KMS-11 (cell line): ENCODE measurements around the gene ANGPTL4.

Experiments
- H2AFZ ChIP-seq: fragments of 200-600 bp; sonication (generic); 2 replicates; pipeline ENCODE4 v1.6.1; 2016; ENCODE audit warnings: antibody characterized with exemption, mixed run types, low read depth
- H3K27ac ChIP-seq: fragments of 200-600 bp; sonication (generic); 2 replicates; pipeline ENCODE4 v1.6.1; 2016; ENCODE audit warnings: mild to moderate bottlenecking, mixed run types
- H3K27me3 ChIP-seq: fragments of 200-600 bp; sonication (generic); 2 replicates; pipeline ENCODE4 v1.6.1; 2017; ENCODE audit warnings: mild to moderate bottlenecking, low read depth, mixed run types, moderate library complexity; ENCODE audit not compliant: insufficient read depth
- H3K36me3 ChIP-seq: fragments of 200-600 bp; sonication (generic); 2 replicates; pipeline ENCODE4 v1.6.1; 2017; ENCODE audit warnings: mild to moderate bottlenecking, mixed run types; ENCODE audit not compliant: insufficient read depth
- H3K4me1 ChIP-seq: fragments of 200-600 bp; sonication (generic); 2 replicates; pipeline ENCODE4 v1.6.1; 2016; ENCODE audit warnings: mild to moderate bottlenecking, low read depth, mixed run types; ENCODE audit not compliant: poor library complexity, severe bottlenecking
- H3K4me2 ChIP-seq: fragments of 200-600 bp; sonication (generic); 2 replicates; pipeline ENCODE4 v1.7.0; 2016; ENCODE audit warnings: mild to moderate bottlenecking, mixed run types
- H3K4me3 ChIP-seq: fragments of 200-600 bp; sonication (generic); IDR thresholded peaks from 2 replicates; pipeline ENCODE4 v1.6.1; 2017; ENCODE audit warnings: low read depth, low read length, mixed read lengths; ENCODE audit not compliant: insufficient read depth
- H3K79me2 ChIP-seq: fragments of 200-600 bp; sonication (generic); 2 replicates; pipeline ENCODE4 v1.6.1; 2016; ENCODE audit warnings: low read depth, mixed run types; ENCODE audit not compliant: insufficient read depth
- H3K9ac ChIP-seq: fragments of 200-600 bp; sonication (generic); 2 replicates; pipeline ENCODE4 v1.6.1; 2016; ENCODE audit warnings: mild to moderate bottlenecking, mixed run types
- H4K20me1 ChIP-seq: fragments of 200-600 bp; sonication (generic); 2 replicates; pipeline ENCODE4 v1.6.1; 2016; ENCODE audit warnings: mild to moderate bottlenecking, mixed run types; ENCODE audit not compliant: insufficient read depth
- CTCF ChIP-seq: fragments of 200-600 bp; sonication (generic); conservative IDR thresholded peaks from 2 replicates; pipeline ENCODE4 v1.6.1; 2017; ENCODE audit warnings: low read depth, mild to moderate bottlenecking, antibody characterized with exemption, low read length, moderate library complexity, mixed read lengths

The ANGPTL4 gene

GRCh38 chr19:8355631-8356402 lies 8.1 kb upstream of the ANGPTL4 start:
- peaks cover 10% of the 10 kb centered on the region; the same call in 1 of the 2 replicates for H3K27me3 ChIP-seq
- no peak overlapping the region for H3K4me3 ChIP-seq
- no peak for TF ChIP-seq CTCF
- H3K4me1 ChIP-seq = no peaks in the 10 kb centered on the region
- H4K20me1 ChIP-seq = no peaks in the 10 kb centered on the region
- no peaks in the 10 kb centered on the region for H3K79me2 ChIP-seq
- H3K4me2 ChIP-seq = no peak overlapping the region
- H3K9ac ChIP-seq = no peak overlapping the region
- no peaks in the 10 kb centered on the region for H3K36me3 ChIP-seq
- no peak overlapping the region for H2AFZ ChIP-seq
- H3K27ac ChIP-seq = no peak overlapping the region

GRCh38 chr19:8357007-8357521 lies 6.9 kb upstream of the ANGPTL4 start:
- H3K36me3 ChIP-seq = no peaks in the 10 kb centered on the region

GRCh38 chr19:8358948-8359347 lies 5.0 kb upstream of the ANGPTL4 start:
- Histone ChIP-seq H3K9ac (no peak overlapping the region), H3K4me3 (no peak overlapping the region), H3K27ac (no peak overlapping the region), H3K4me2 (no peak overlapping the region), H3K4me1 (peaks cover 7% of the 10 kb centered on the region), H4K20me1 (no peaks in the 10 kb centered on the region), H3K36me3 (no peaks in the 10 kb centered on the region), H3K79me2 (no peaks in the 10 kb centered on the region), H3K27me3 (no peaks in the 10 kb centered on the region), H2AFZ (no peak overlapping the region)
- TF ChIP-seq CTCF = no peak

More at GRCh38 chr19:8357007-8357521, 6.9 kb upstream of the ANGPTL4 start:
- Histone ChIP-seq H3K27ac (no peak overlapping the region), H3K9ac (no peak overlapping the region), H3K79me2 (no peaks in the 10 kb centered on the region), H3K4me3 (no peak overlapping the region), H3K27me3 (peaks cover 5% of the 10 kb centered on the region; the same call in 1 of the 2 replicates), H3K4me1 (peaks cover 5% of the 10 kb centered on the region), H2AFZ (no peak overlapping the region), H3K4me2 (no peak overlapping the region), H4K20me1 (no peaks in the 10 kb centered on the region)
- no peak for TF ChIP-seq CTCF

- H3K27ac ChIP-seq = no peak overlapping the region
- H3K9ac ChIP-seq = no peak overlapping the region
Measured at GRCh38 chr19:8360196-8360595, 3.8 kb upstream of the ANGPTL4 start.

More at GRCh38 chr19:8360196-8360595, 3.8 kb upstream of the ANGPTL4 start:
- TF ChIP-seq CTCF = no peak
- no peaks in the 10 kb centered on the region for H3K36me3 ChIP-seq
- H3K79me2 ChIP-seq = no peaks in the 10 kb centered on the region
- H3K27me3 ChIP-seq = no peaks in the 10 kb centered on the region
- H3K4me3 ChIP-seq = no peak overlapping the region
- H2AFZ ChIP-seq = no peak overlapping the region
- no peak overlapping the region for H3K4me2 ChIP-seq
- H4K20me1 ChIP-seq = no peaks in the 10 kb centered on the region
- H3K4me1 ChIP-seq = peaks cover 7% of the 10 kb centered on the region
